GM13976 (cell line): ENCODE data around the gene GRM1.

Experiments
- DNase-seq: peaks from one replicate; pipeline ENCODE4 v3.0.0; 2012; ENCODE audit warnings: low spot score
- in situ Hi-C: fragments of 300-500 bp; cut with MboI; formaldehyde crosslinking; loops from one replicate; pipeline ENCODE4 v1.12.0; 2022; ENCODE audit warnings: low sequenced_read_pairs, mixed read lengths, inconsistent platforms; ENCODE audit not compliant: unreplicated experiment
- TF ChIP-seq, protein P1 (sequence below): IDR thresholded peaks from 2 replicates; pipeline ENCODE4 v1.5.1; 2012; ENCODE audit warnings: borderline replicate concordance, mild to moderate bottlenecking; ENCODE audit not compliant: insufficient read depth; ENCODE audit errors: extremely low read depth, missing control alignments, control extremely low read depth

The GRM1 gene

DNA sequence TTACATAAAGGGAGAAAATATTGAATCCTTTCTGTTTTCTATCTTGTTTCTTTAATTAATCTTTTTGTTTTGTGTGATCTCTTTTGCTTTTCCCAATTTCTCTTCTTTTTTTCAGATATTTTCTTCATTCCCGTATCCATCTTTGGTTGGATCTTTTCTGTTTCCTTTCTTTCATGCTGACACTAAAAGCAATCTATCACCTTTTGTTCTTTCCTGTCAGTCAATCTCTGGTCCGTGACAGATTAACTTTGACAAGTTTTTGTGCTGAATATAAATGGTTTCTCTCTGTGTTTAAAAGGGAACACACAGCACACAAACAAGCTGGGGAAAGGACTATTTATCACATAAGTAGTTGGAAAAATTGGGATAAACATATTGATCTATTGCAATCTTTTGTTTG, 162.8 kb downstream of the GRM1 start:
- in situ Hi-C loops = no loop called here
- DNase-seq = no peak
- TF ChIP-seq, protein P1, sequence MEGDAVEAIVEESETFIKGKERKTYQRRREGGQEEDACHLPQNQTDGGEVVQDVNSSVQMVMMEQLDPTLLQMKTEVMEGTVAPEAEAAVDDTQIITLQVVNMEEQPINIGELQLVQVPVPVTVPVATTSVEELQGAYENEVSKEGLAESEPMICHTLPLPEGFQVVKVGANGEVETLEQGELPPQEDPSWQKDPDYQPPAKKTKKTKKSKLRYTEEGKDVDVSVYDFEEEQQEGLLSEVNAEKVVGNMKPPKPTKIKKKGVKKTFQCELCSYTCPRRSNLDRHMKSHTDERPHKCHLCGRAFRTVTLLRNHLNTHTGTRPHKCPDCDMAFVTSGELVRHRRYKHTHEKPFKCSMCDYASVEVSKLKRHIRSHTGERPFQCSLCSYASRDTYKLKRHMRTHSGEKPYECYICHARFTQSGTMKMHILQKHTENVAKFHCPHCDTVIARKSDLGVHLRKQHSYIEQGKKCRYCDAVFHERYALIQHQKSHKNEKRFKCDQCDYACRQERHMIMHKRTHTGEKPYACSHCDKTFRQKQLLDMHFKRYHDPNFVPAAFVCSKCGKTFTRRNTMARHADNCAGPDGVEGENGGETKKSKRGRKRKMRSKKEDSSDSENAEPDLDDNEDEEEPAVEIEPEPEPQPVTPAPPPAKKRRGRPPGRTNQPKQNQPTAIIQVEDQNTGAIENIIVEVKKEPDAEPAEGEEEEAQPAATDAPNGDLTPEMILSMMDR = no peak

DNA sequence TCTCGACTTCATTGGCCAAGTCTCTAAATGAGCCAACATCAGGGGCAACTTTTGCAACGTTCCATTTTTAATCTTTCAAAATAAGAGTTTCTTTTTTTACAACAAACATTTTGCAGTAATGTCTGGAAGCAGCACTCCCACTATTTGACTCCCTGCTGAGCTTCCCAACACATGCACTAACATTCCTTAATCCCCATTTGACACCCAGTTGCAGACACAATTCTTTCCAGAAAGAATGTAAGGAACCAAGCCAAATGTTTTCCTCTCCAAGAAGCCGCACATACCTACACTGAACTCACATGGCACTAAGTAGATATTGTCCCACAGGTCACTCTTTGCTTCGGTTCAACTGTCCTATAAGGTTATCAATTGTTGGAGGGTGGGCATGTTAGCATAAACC, 165.6 kb downstream of the GRM1 start:
- in situ Hi-C loops = no loop called here
- TF ChIP-seq, protein P1 = no peak
- no peak for DNase-seq

DNA sequence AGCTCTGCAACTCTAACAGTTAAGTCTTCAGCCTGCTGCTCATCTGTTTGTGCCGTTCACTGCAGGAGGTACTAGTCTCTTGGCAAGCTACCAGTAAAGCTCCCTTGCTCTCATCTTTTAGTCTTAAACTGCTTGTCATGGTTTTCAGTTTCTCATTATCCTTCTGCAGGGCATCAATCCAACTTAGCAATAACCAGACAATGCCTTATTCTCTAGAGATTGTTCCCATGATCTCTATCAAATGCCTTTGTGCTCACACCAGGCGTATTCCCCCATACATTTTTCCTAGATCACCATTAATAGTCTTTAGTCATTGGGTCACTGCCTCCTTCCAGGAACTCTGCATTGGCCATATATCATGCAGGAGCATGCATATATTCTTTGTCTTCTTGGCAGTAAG, 171.3 kb downstream of the GRM1 start:
- in situ Hi-C loops = no loop called here
- TF ChIP-seq, protein P1 = no peak
- no peak for DNase-seq

DNA sequence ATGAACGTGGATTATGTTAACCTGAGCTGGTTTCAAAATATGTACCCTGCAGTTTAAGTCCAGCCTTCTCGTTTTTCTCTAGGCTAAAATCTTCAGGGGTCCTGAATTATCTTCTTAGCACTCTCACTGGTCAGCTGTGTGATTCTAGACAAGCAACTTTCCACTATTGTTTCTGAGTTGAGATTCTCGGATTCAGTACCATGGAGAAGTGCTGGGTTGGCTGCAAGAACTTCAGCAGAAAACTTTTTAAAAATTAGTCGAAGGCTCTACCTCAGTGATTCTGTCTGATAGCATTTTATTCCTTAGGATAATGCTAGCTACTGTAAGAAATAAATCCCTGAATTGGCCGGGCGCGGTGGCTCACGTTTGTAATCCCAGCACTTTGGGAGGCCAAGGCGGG, 173.7 kb downstream of the GRM1 start:
- in situ Hi-C loops = no loop called here
- DNase-seq = no peak

DNA sequence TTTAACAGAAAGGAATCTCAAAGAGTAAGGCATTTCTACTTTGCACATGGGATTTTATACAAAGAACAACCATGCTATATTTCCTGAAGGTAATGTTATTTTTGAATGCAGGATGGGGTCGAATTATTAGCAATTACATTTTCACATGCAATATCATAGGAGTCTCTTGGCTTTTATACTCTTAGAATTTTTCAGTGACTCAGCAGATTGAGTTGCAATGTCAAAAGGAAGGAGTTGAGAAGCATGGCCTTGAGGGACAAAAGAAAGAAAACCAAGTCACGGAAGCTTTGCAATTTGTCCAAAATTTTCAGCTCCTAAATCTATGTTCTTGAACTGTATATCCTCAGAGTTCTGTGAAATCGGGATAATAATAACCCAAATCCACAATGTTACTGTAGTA, 181.1 kb downstream of the GRM1 start:
- no peak for DNase-seq
- in situ Hi-C loops = no loop called here
- TF ChIP-seq, protein P1 = no peak

More for the DNA sequence above, 173.7 kb downstream of the GRM1 start:
- TF ChIP-seq, protein P1 = no peak

DNA sequence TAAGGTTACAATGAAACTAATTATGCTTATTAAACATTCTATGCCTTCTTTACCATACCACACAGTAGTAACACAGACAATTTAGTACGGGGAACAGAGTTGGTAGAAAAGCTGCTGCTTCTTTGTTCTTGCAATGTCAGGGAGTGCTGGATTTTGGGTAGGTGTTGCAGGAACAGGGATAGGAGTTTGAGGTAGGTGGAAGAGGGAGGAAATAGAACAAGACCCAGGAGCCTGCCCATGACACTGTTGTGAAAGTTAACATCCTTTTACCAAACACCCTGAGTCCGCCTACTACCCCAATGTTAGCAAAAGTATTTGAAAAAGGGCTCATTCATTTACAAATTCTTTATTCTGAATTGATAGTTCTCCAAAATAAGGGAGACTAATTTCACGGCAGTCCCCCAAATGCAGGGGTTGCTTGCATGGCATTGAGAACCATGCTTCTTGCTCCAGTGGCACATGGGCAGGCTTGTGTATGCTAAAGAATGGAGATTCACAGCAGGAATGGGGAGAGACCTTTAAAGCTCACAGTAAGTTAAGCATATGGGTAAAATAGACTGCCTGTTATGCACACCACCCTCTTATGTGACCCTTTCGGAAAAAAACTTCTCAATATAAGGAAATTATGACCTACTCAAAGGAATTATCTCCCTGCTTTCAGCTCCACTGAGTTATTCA, 181.7 kb downstream of the GRM1 start:
- in situ Hi-C loops = no loop called here
- TF ChIP-seq, protein P1 = no peak
- DNase-seq = no peak

DNA sequence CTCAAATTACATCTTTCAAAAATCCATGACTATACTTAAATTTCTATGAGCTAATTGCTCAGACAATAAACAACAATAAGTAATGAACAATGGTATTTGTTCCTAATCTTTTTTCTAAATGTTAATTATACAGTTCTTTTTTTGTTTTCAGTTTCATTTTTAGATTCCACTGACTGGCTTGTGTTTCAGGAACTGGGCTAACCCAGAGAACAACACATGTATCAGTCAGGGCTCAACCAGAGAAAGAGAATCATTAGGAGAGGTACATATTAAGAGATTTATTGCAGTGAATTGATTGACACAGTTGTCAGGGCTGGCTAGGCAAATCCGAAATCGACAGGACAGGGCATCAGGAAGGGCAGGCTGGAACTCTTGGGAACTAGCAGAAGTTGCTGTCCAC, 182.8 kb downstream of the GRM1 start:
- DNase-seq = no peak
- in situ Hi-C loops = no loop called here

More for the DNA sequence above, 182.8 kb downstream of the GRM1 start:
- TF ChIP-seq, protein P1 = no peak
